Fibroblast of the aortic adventitia (primary cell): ENCODE data around the gene CALR3. TPM values are rescaled to one million over a fixed set of nuclear protein-coding genes. Genes with fewer than 3 reads are reported as not detected.
"Not testable (repeated sequence)": the region's sequence is repeated elsewhere in the genome, so short reads cannot be mapped to it uniquely, and the experiment has no call there.

ENCODE experiments used
- DNase-seq: peaks from one replicate; pipeline ENCODE4 v3.0.0-alpha.2; 2010; ENCODE audit warnings: low read depth
- H3K4me3 ChIP-seq: 2 replicates; pipeline ENCODE4 v1.5.1; 2011; ENCODE audit warnings: low read depth, mild to moderate bottlenecking, control low read depth, low read length, moderate library complexity
- CTCF ChIP-seq: IDR thresholded peaks from 2 replicates; pipeline ENCODE4 v1.5.1; 2011; ENCODE audit warnings: mild to moderate bottlenecking, low read length, control low read depth, inconsistent platforms; ENCODE audit not compliant: insufficient read depth
- total RNA-seq: library from RNA; depleted of rRNA; stranded (reverse); fragments of >200 nt; gene quantifications from 2 replicates; pipeline ENCODE4 v1.2.3, GENCODE V29; 2012; ENCODE audit warnings: low replicate concordance

The CALR3 gene
- total RNA-seq, 1 donor = not detected

- TF ChIP-seq CTCF = no peak
- no peak for DNase-seq
- H3K4me3 ChIP-seq = no peak overlapping the region
These were observed 22.7 kb upstream of the CALR3 start for GRCh38 chr19:16518483-16519229.

GRCh38 chr19:16518061-16518460 is 22.1 kb upstream of the CALR3 start:
- H3K4me3 ChIP-seq = no peak overlapping the region
- TF ChIP-seq CTCF = no peak
- no peak for DNase-seq

GRCh38 chr19:16516923-16517610 is 21.1 kb upstream of the CALR3 start:
- DNase-seq = no peak
- no peak for TF ChIP-seq CTCF
- H3K4me3 ChIP-seq = no peak overlapping the region

GRCh38 chr19:16516381-16516780 is 20.4 kb upstream of the CALR3 start:
- no peak overlapping the region for H3K4me3 ChIP-seq
- TF ChIP-seq CTCF = no peak
- DNase-seq = no peak

- no peak overlapping the region for H3K4me3 ChIP-seq
- no peak for TF ChIP-seq CTCF
- no peak for DNase-seq
These were observed 18.5 kb upstream of the CALR3 start for GRCh38 chr19:16514383-16515019.

- not testable (repeated sequence) for DNase-seq, H3K4me3 ChIP-seq
These were observed 16.6 kb upstream of the CALR3 start for GRCh38 chr19:16512611-16513010.
